GM23248 (cell line): Measurements from ENCODE around the gene AP2B1. TPM values are rescaled to one million over a fixed set of nuclear protein-coding genes. Genes with fewer than 3 reads are reported as not detected.

Experiments used
- DNase-seq: peaks from one replicate; pipeline ENCODE4 v3.0.0-alpha.2; 2015
- H2AFZ ChIP-seq: fragments of 200-600 bp; sonication (generic); 2 replicates; pipeline ENCODE4 v1.6.1; 2016; ENCODE audit warnings: antibody characterized with exemption
- H3F3A ChIP-seq: fragments of 200-600 bp; sonication (generic); 2 replicates; pipeline ENCODE4 v1.6.1; 2016; ENCODE audit warnings: mild to moderate bottlenecking, antibody characterized with exemption, mixed run types; ENCODE audit not compliant: insufficient read depth
- H3K27ac ChIP-seq: fragments of 200-600 bp; sonication (generic); 2 replicates; pipeline ENCODE4 v1.5.1; 2016; ENCODE audit warnings: mild to moderate bottlenecking
- H3K27me3 ChIP-seq: fragments of 200-600 bp; sonication (generic); replicated peaks from 2 replicates; pipeline ENCODE4 v1.6.1; 2016; ENCODE audit warnings: mild to moderate bottlenecking; ENCODE audit not compliant: insufficient read depth
- H3K36me3 ChIP-seq: fragments of 200-600 bp; sonication (generic); 2 replicates; pipeline ENCODE4 v1.6.1; 2016; ENCODE audit warnings: low read depth, mild to moderate bottlenecking
- H3K4me1 ChIP-seq: fragments of 200-600 bp; sonication (generic); 2 replicates; pipeline ENCODE4 v1.6.1; 2016; ENCODE audit warnings: mild to moderate bottlenecking; ENCODE audit not compliant: insufficient read depth
- H3K4me2 ChIP-seq: fragments of 200-600 bp; sonication (generic); one replicate; pipeline ENCODE4 v1.6.1; 2016; ENCODE audit warnings: mild to moderate bottlenecking; ENCODE audit not compliant: unreplicated experiment
- H3K4me3 ChIP-seq: fragments of 200-600 bp; sonication (generic); 2 replicates; pipeline ENCODE4 v1.5.1; 2016; ENCODE audit warnings: mild to moderate bottlenecking
- H3K79me2 ChIP-seq: fragments of 200-600 bp; sonication (generic); 2 replicates; pipeline ENCODE4 v1.6.1; 2016; ENCODE audit warnings: mild to moderate bottlenecking; ENCODE audit not compliant: insufficient read depth
- H3K9ac ChIP-seq: fragments of 200-600 bp; sonication (generic); 2 replicates; pipeline ENCODE4 v1.6.1; 2016; ENCODE audit warnings: mild to moderate bottlenecking
- H3K9me2 ChIP-seq: fragments of 200-600 bp; sonication (generic); 2 replicates; pipeline ENCODE4 v1.6.1; 2016; ENCODE audit warnings: mixed run types, mild to moderate bottlenecking, moderate library complexity; ENCODE audit not compliant: insufficient read depth
- H3K9me3 ChIP-seq: fragments of 200-600 bp; sonication (generic); one replicate; pipeline ENCODE4 v1.6.1; 2017; ENCODE audit warnings: low read depth
- H4K20me1 ChIP-seq: fragments of 200-600 bp; sonication (generic); 2 replicates; pipeline ENCODE4 v1.6.0; 2016; ENCODE audit not compliant: insufficient read depth
- EZH2 ChIP-seq: fragments of 200-600 bp; sonication (generic); IDR thresholded peaks from 2 replicates; pipeline ENCODE4 v1.6.1; 2018; ENCODE audit warnings: antibody characterized with exemption, mild to moderate bottlenecking; ENCODE audit not compliant: insufficient read depth, poor library complexity, severe bottlenecking
- EZH2phosphoT487 ChIP-seq: fragments of 200-600 bp; sonication (generic); IDR thresholded peaks from 2 replicates; pipeline ENCODE4 v1.6.1; 2018; ENCODE audit warnings: antibody characterized with exemption, moderate library complexity, mild to moderate bottlenecking, low read depth; ENCODE audit not compliant: insufficient read depth
- WGBS, 2 experiments: methylation state at CpG; one replicate each; pipeline ENCODE4 v1.1.6; 2015 to 2017; ENCODE audit warnings: low lambda C conversion rate in 2 of 2, low coverage in 1 of 2; ENCODE audit errors: missing lambda C conversion rate in 2 of 2; 5-methylcytosine and 5-hydroxymethylcytosine counted together
- in situ Hi-C: fragments of 300-500 bp; cut with MboI; formaldehyde crosslinking; loops from 2 replicates; pipeline ENCODE4 v1.15.0; 2020
- polyA plus RNA-seq: library from polyadenylated mRNA; unstranded; fragments of >200 nt; fragmentation: Nextera tagmentation; extraction: Ambion mirVana; gene quantifications from 2 replicates; pipeline ENCODE4 v1.2.1, GENCODE V29; 2016
- total RNA-seq: library from RNA; depleted of rRNA; stranded (reverse); fragments of >200 nt; shearing (Covaris generic); gene quantifications from 2 replicates; pipeline ENCODE4 v1.2.3, GENCODE V29; 2014

Gene AP2B1
- total and polyA plus RNA-seq, 2 experiments from 2014 or later, result 72.4 to 85.9 TPM

DNA sequence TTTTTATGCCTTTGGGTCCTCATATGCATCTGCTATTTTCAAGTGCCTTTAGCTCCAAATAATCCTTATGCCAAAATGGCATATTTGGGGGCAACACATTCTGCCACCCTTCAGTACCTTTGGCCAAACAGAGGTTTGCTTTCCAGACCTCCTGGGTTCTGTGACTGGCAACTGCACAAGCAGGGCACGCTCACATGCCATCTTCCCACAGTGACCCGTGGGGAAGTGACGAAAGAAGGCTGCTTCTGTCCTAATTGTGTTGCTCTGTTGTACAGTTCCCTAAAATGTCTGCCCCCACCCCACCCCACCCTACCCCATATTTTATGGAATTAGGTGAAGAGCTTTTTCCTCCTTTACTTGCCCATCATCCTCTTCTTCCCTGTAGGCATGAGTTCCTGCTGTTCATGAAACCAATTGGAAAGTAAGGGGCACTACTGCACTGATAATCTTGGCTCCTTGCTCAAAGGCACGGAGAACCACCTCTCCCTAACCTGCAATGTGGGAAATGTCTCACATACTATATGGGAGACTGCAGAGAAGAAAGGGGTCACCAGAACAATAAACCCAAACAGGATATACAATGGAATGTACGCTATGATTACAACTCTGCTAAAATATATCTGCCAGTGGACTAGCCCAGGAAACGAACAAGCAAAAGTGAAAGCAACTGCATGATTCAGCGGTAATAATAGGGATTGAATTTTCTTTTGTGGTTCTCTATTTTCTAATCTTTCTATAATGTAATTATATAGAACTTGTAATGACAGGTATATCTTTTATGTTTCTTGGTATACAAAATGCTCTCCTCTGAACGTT lies 46.3 kb upstream of the AP2B1 start:
- DNase-seq, result peak; percentile 20
- Histone ChIP-seq H3K79me2 (no peaks in the 10 kb centered on the region), H3K9ac (no peak overlapping the region), H3K4me2 (no peak overlapping the region), H3F3A (peaks cover 5% of the 10 kb centered on the region; the same call in 1 of the 2 replicates), H3K36me3 (no peaks in the 10 kb centered on the region), H3K27ac (no peak overlapping the region), H3K27me3 (no peaks in the 10 kb centered on the region; the same call in 1 of the 2 replicates), H4K20me1 (no peaks in the 10 kb centered on the region), H2AFZ (peak overlapping the region; percentile 65), H3K9me3 (no peaks in the 10 kb centered on the region), H3K9me2 (no peaks in the 10 kb centered on the region), H3K4me1 (no peaks in the 10 kb centered on the region), H3K4me3 (no peak overlapping the region)
- WGBS, 2 experiments, result 56 to 59% methylated on average over 8 of the region's 8 CpGs
- TF ChIP-seq EZH2phosphoT487 (no peak), EZH2 (no peak)
- in situ Hi-C loops, result no loop called here

DNA sequence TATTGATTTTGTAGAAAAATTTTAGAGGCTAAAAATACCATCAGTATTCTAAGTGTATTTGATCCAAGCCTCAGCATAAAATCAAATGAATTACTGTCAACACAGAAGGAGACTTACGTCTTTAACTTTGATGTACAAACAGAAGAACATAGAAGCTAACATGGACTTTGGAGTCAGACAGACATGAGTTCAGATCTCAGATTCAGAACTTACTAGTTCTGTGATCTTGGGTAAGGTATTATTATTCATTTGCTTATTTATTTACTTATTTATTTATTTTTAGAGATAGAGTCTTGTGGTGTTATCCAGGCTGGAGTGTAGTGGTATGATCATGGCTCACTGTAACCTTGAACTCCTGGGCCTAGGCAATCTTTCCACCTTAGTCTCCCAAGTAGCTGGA lies 45.7 kb upstream of the AP2B1 start:
- no peaks in the 10 kb centered on the region for H4K20me1 ChIP-seq
- no peak overlapping the region for H3K27ac ChIP-seq
- H3K4me3 ChIP-seq, result no peak overlapping the region

GRCh38 chr17:35542990-35543389 lies 44.1 kb upstream of the AP2B1 start:
- Histone ChIP-seq H3K79me2 (no peaks in the 10 kb centered on the region), H3K27me3 (peaks cover 14% of the 10 kb centered on the region; the same call in 1 of the 2 replicates), H3K27ac (no peak overlapping the region), H3K4me3 (no peak overlapping the region), H3K4me2 (no peak overlapping the region), H3K9ac (no peak overlapping the region), H3F3A (peaks cover under 1% of the 10 kb centered on the region; the same call in 1 of the 2 replicates), H2AFZ (no peak overlapping the region), H3K36me3 (no peaks in the 10 kb centered on the region), H3K4me1 (no peaks in the 10 kb centered on the region), H3K9me2 (no peaks in the 10 kb centered on the region), H3K9me3 (no peaks in the 10 kb centered on the region), H4K20me1 (no peaks in the 10 kb centered on the region)
- TF ChIP-seq EZH2 (no peak), EZH2phosphoT487 (no peak)
- in situ Hi-C loops, result no loop called here
- DNase-seq, result no peak

More for the DNA sequence above, 45.7 kb upstream of the AP2B1 start:
- in situ Hi-C loops, result no loop called here
- Histone ChIP-seq H3K9ac (no peak overlapping the region), H3K27me3 (peaks cover 3% of the 10 kb centered on the region; the same call in 1 of the 2 replicates), H3K79me2 (no peaks in the 10 kb centered on the region), H3K9me2 (no peaks in the 10 kb centered on the region), H3K4me1 (no peaks in the 10 kb centered on the region), H3F3A (peaks cover 5% of the 10 kb centered on the region; the same call in 1 of the 2 replicates), H3K9me3 (no peaks in the 10 kb centered on the region), H3K36me3 (no peaks in the 10 kb centered on the region), H2AFZ (peak overlapping the region; percentile 65), H3K4me2 (no peak overlapping the region)
- 65 to 66% methylated on average over 1 of the region's 1 CpG for WGBS, 2 experiments
- TF ChIP-seq EZH2phosphoT487 (no peak), EZH2 (no peak)
- DNase-seq, result no peak

- Histone ChIP-seq H3K36me3 (no peaks in the 10 kb centered on the region), H3K9me3 (no peaks in the 10 kb centered on the region), H3K27ac (no peak overlapping the region), H3F3A (no peaks in the 10 kb centered on the region), H3K4me3 (no peak overlapping the region), H3K4me1 (no peaks in the 10 kb centered on the region), H3K27me3 (peaks cover 19% of the 10 kb centered on the region; the same call in 1 of the 2 replicates), H2AFZ (no peak overlapping the region), H3K9ac (no peak overlapping the region), H3K79me2 (no peaks in the 10 kb centered on the region), H3K9me2 (no peaks in the 10 kb centered on the region), H3K4me2 (no peak overlapping the region), H4K20me1 (no peaks in the 10 kb centered on the region)
- TF ChIP-seq EZH2phosphoT487 (no peak), EZH2 (no peak)
- in situ Hi-C loops, result no loop called here
- no peak for DNase-seq
- WGBS, 2 experiments, result 48 to 73% methylated on average over 1 of the region's 1 CpG
Observed at GRCh38 chr17:35543856-35544255, 43.3 kb upstream of the AP2B1 start.
